ENCODE measurements around the gene HSD17B12.

The HSD17B12 gene

DNA sequence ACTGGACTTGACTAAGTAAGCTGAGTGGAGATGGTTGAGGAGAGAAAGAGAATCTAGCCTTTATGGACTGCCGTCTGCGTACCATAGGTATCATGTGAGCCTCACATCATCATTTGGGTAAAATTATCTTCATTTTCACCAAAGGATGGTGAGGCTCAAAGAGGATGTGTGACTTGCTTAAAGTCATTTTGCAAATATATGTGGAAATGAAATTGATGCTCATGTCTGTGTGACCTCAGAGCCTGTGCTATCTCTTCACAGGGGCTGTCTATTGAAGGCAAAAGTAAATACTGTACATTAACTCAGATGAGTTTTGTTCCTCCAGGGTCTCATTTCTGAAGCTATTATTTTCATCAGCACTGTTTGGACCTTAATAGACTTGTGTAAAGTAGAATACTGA lies 116.8 kb downstream of the HSD17B12 start:
- no peak for DNase-seq (ENCODE audit: extremely low read depth in 1 of 2, low read depth in 1 of 2)

GRCh38 chr11:43797866-43798265 lies 117.3 kb downstream of the HSD17B12 start:
- no peak for DNase-seq (ENCODE audit: extremely low read depth in 1 of 2, low read depth in 1 of 2)

DNA sequence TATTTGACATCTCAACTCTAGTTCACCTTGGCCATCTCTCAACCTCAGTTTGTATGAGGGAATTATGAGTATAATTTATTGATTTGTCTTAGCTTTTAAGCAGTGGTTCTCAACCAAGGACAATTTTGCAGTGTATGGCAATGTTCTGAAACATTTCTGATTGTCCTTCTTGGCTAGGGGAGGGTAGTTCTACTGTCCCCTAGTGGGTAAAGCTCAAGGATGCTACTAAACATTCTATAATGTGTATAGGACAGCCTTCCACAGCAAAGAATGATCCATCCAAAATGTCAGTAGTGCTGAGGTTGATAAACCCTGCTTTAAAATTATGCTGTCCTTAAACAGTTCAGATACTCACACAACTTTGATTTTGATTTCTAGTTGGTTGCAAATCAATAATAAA lies 122.0 kb downstream of the HSD17B12 start:
- DNase-seq (ENCODE audit: extremely low read depth in 1 of 2, low read depth in 1 of 2), result no peak

DNA sequence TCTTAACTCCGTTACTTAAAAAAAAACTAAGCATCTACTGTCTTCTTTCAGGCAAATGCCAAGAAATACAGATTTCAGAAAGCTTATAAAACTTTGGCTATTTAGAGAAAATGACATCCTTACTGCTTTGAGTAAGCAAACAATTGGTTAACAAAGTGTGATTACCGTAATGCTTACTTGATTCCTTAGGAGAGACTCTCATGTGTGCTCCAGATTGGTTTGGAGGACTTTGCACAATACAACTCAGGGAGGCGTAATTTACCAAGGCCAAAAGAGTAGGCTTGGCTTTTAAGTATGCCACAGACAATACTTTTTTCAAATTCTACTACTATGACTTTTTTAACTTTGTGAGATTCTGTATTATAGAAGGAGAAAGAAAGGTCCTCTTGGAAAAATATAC lies 123.2 kb downstream of the HSD17B12 start:
- no peak for DNase-seq (ENCODE audit: extremely low read depth in 1 of 2, low read depth in 1 of 2)

GRCh38 chr11:43806976-43807375 lies 126.4 kb downstream of the HSD17B12 start:
- no peak for DNase-seq (ENCODE audit: extremely low read depth in 1 of 2, low read depth in 1 of 2)

DNA sequence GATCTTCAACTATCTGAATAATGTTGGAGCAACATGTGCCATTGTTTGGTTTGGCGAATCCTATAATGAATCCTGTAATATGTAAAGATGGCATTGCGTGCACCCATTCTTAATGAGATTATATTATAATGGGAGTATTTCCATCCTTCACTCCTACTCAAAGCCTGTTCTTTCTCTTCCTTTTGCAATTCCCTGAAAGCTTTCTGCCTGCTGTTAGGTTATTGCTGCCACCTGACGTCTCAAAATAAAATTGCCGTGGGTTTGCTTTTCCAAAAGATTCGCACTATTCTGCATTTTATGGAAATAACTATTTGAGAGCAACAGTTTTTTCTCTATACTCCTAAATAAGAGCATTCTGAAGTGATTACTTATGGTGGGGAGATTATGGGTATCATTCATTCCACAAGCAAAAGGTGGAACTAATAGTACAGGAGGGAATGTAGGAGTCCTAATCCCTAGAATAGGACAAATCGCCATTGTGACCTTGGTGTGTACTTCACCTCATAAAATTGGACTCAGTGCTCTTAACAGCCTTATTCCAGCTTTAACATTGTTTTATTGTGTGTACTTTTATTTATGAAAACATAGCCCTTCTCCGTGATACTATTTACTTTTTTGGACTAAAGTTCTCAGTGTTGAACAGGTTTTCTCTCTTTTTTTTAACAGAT lies 130.5 kb downstream of the HSD17B12 start:
- DNase-seq (ENCODE audit: extremely low read depth in 1 of 2, low read depth in 1 of 2), result no peak

GRCh38 chr11:43812471-43812870 lies 131.9 kb downstream of the HSD17B12 start:
- no peak for DNase-seq (ENCODE audit: extremely low read depth in 1 of 2, low read depth in 1 of 2)

GRCh38 chr11:43818220-43818619 lies 137.7 kb downstream of the HSD17B12 start:
- no peak for DNase-seq (ENCODE audit: extremely low read depth in 1 of 2, low read depth in 1 of 2)

- DNase-seq (ENCODE audit: extremely low read depth in 1 of 2, low read depth in 1 of 2), result no peak
Observed at GRCh38 chr11:43819926-43820325, 139.4 kb downstream of the HSD17B12 start.

GRCh38 chr11:43823316-43823715 lies 142.8 kb downstream of the HSD17B12 start:
- DNase-seq (ENCODE audit: extremely low read depth in 1 of 2, low read depth in 1 of 2), result no peak

GRCh38 chr11:43823851-43824250 lies 143.3 kb downstream of the HSD17B12 start:
- no peak for DNase-seq (ENCODE audit: extremely low read depth in 1 of 2, low read depth in 1 of 2)

DNA sequence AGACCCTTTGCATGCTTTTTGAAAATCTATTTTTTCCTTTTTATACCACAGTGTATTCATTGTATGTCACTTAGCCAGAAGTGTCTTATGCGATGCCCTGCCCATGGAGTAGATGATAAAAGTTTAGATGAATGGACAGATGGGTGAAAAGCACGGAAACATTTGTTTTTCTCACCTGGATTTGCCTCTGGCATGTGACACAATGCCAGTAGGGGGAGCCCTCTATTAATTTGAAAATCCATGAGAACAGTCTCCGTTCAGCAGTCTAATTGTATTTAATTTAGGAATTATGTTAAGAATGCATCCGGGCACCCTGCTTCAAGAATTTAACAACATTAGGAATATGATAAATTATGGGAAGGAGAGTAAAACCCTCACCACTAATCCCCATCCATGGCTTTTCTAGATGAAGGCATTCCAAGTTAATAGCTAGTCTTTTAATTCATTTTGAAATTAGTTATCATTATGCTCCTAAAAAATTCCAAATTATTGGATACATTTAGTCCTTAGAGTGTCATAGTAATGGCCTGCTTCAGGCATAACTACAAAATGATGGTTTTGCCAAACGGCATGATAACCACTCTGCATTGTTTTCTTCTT lies 144.8 kb downstream of the HSD17B12 start:
- DNase-seq (ENCODE audit: extremely low read depth in 1 of 2, low read depth in 1 of 2), result no peak

GRCh38 chr11:43830928-43831440 lies 150.4 kb downstream of the HSD17B12 start:
- DNase-seq (ENCODE audit: extremely low read depth in 1 of 2, low read depth in 1 of 2), result peak; percentile 22 to 54

DNA sequence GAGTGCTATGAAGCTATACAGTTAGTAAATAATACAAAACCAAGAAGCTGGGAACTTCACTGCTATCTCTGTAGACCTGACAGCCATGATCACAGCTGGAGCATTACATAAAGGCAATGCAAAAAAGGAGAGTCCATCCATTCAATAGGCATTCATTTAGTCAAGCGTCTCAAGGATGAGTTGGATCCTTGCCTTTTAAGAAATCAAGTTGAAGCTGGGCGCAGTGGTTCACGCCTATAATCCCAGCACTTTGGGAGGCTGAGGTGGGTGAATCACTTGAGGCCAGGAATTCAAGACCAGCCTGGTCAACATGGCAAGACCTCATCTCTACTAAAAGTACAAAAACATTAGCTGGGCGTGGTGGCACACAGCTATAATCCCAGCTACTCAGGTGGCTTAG lies 152.0 kb downstream of the HSD17B12 start:
- DNase-seq (ENCODE audit: extremely low read depth in 1 of 2, low read depth in 1 of 2), result no peak

DNA sequence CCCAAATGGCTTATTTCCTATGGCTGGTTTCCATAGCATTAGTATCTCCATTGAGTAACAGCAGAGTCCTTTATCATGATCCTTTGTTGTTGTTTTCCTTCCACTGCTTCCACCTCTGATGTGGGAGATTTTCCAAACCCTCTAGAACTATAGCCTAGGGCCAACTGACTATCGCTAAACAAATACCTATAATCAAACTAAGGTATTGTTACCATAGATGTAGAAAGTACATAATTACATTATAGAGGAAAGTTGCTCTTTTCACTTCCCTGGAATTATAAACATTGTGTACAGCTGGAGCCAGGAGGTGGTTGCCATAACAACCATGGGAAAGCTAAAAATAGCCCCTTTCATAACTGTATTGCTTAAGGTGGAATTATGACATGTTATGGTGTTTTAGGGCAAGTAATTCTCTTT lies 153.1 kb downstream of the HSD17B12 start:
- no peak for DNase-seq (ENCODE audit: extremely low read depth in 1 of 2, low read depth in 1 of 2)

DNA sequence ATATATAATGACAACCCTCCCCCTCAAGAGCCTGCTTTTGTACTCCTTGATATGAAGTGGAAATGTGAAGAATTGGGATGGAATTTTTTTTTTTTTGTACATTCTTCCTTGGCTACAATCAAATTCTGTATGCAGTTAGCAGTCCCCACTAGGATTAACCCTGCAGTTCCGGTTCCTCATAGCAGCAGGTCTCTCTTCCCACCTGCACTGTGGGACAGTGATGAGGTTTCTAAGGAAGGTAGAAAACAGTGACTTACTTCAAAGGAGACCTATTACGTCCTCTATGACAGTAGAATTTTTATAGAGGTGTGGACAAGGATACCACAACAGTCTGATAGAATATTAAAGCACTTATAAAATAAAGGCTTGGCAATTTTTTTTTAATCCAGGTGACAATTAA lies 153.7 kb downstream of the HSD17B12 start:
- no peak for DNase-seq (ENCODE audit: extremely low read depth in 1 of 2, low read depth in 1 of 2)

DNA sequence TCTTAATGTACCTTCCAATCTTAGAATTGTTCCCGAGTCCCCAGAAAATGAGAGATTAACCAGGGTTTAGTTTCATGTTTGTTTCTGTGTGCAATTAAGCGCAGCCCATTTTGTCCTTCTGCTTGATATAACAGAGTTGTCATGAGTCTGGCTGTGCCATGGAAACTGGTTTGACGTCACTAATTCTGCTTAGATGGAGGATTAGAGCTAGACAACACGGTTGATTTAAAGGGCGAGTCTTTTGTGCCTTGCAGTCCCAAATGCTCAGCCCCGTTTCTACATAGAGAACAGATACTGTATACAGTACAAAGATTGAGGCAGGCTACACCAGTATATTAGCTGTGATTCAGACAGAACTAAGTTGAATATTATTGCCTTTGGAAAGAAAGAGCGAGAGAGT lies 154.6 kb downstream of the HSD17B12 start:
- no peak for DNase-seq (ENCODE audit: extremely low read depth in 1 of 2, low read depth in 1 of 2)

DNA sequence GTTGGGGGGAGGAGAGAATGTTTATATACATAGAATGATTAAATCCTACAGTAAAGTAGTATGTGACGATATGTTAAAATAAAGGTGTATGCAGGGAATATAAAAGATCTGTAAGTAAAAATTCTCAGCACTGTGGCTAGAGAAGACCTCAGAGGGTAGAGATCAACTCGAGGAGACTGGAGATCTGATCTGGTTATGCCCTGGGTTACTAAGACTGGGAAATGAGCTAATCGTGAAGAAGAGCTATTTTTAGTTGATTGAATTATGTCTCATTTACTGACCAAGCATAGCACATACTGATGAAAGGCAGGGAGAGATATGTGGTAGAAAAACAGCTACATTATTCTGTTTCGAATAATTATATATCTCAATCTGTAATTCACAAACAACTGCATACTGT lies 157.3 kb downstream of the HSD17B12 start:
- DNase-seq (ENCODE audit: extremely low read depth in 1 of 2, low read depth in 1 of 2), result no peak

GRCh38 chr11:43842021-43842420 lies 161.5 kb downstream of the HSD17B12 start:
- DNase-seq (ENCODE audit: extremely low read depth in 1 of 2, low read depth in 1 of 2), result no peak

DNA sequence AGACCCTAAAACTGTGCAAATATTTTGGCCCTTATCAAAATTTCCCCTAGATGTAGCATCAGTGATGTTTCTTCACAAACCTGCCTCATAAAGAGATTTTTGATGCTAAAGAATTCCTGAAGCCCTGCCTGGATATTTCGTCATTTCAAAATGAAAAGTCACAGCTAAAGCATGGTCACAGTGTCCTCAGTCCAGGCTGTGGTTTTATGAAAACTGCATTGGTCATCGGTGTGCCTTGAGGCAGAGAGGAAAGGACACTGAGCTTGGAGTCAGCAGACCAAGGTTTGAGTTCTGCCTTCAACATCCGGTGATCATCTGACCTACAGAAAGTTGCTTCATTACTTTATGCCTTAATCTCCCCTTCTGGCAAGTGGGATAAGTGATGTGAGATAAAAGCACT lies 165.3 kb downstream of the HSD17B12 start:
- no peak for DNase-seq (ENCODE audit: extremely low read depth in 1 of 2, low read depth in 1 of 2)

DNA sequence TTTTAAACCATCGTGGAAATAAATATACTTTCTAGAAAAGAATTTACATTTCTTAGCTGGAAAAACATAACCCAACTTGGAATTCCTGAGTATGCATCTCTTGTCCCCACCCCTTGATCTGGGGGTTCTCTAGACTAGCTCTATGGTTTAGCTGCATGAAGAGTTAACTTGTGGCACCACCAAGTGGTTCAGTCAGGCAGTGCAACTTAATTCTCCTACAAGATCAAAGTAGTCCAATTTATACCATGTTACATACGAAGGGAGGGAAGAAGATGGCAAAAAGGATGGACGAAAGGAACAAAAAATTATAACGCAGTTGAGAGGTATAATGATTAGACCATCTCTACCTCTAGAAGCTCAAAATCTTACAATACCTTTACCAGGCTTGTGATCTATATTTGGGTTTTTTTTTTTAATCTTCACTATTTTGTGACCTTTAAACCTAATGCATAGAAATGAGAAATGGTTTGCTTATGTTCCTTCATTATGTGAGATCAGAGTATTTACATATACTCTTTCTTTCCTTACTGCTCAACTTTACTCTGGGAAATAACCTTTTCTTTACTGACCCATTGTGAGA lies 171.6 kb downstream of the HSD17B12 start:
- DNase-seq (ENCODE audit: extremely low read depth in 1 of 2, low read depth in 1 of 2), result peak in 1 of 2 donors; percentile 29

DNA sequence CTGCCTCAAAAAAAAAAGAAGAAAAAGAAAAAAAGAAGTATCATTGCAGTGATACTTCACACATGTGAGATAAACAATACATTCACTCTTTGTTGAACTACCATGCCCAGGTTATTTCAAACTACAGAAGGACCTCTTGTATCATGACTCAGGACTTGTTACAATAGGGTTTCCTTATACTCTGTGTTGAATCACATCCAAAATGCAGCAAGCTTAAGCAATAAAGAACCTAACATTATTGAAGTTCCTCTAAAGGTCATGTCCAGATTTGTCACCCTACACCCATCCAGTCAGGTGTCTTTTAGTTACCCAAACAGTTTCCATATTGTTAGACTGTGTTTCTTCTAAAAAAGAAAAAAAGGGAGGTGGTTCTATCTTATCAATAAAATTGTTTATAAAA lies 173.2 kb downstream of the HSD17B12 start:
- DNase-seq (ENCODE audit: extremely low read depth in 1 of 2, low read depth in 1 of 2), result no peak

All from stimulated activated CD8-positive, alpha-beta memory T cell treated with anti-CD3 and anti-CD28 coated beads, Interleukin-7, amount 100 ng/mL, for 48 hours (primary cell).